Gastrocnemius medialis (tissue), 4 donors: ENCODE measurements around the gene TRIM63. TPM values are rescaled to one million over a fixed set of nuclear protein-coding genes. Genes with fewer than 3 reads are reported as not detected.

Source experiments
- ATAC-seq, 2 donors: fragments of 150-250 bp; one replicate each; pipeline ENCODE4 v1.9.1; 2016
- DNase-seq, 2 donors: peaks; one replicate each; pipeline ENCODE4 v3.0.0-alpha.2; 2019
- H3K27ac ChIP-seq, 4 donors: fragments of 200-600 bp; sonication (generic); 1 replicate in 1 of 4; 2 replicates in 3 of 4; pipeline ENCODE4 v1.5.1; 2016 to 2018; ENCODE audit warnings: mild to moderate bottlenecking in 2 of 4, moderate library complexity in 1 of 4
- H3K27me3 ChIP-seq, 3 donors: fragments of 200-600 bp; sonication (generic) in 2 of 3; 1 replicate in 1 of 3; 2 replicates in 2 of 3; pipeline versions ENCODE4 v1.5.1 to v1.6.0; 2016 to 2019; ENCODE audit warnings: mild to moderate bottlenecking in 1 of 3, moderate library complexity in 1 of 3
- H3K36me3 ChIP-seq, 2 donors: fragments of 200-600 bp; sonication (generic) in 1 of 2; one replicate each; pipeline ENCODE4 v1.5.1; 2017 to 2018
- H3K4me1 ChIP-seq, 2 donors: fragments of 200-600 bp; sonication (generic) in 1 of 2; one replicate each; pipeline ENCODE4 v1.5.1; 2016 to 2017; ENCODE audit warnings: mild to moderate bottlenecking in 2 of 2
- H3K4me3 ChIP-seq, 4 donors: fragments of 200-600 bp; sonication (generic) in 3 of 4; 1 replicate in 1 of 4; 2 replicates in 3 of 4; pipeline ENCODE4 v1.5.1; 2016 to 2019; ENCODE audit warnings: mild to moderate bottlenecking in 2 of 4
- H3K9me3 ChIP-seq, 3 donors: fragments of 200-600 bp; sonication (generic) in 2 of 3; 1 replicate in 1 of 3; 2 replicates in 2 of 3; pipeline ENCODE4 v1.5.1; 2016 to 2019
- POLR2A ChIP-seq, 2 donors: fragments of 450-650 bp; IDR thresholded peaks; one replicate each; pipeline ENCODE4 v1.6.1; 2017; ENCODE audit warnings: antibody characterized with exemption in 2 of 2, mild to moderate bottlenecking in 2 of 2, moderate library complexity in 2 of 2
- in situ Hi-C, 4 donors: fragments of 200-750 bp; cut with MboI; loops; one replicate each; pipeline versions ENCODE4 v1.15.0 to v1.8.0; 2017; ENCODE audit warnings: low sequenced_read_pairs in 4 of 4
- intact Hi-C: fragments of 100-400 bp; cut with DNase I; formaldehyde crosslinking; loops from one replicate; pipeline ENCODE4 v1.15.1; 2023; ENCODE audit warnings: low total_unique reads
- total RNA-seq, 4 donors: library from RNA; depleted of rRNA; stranded (reverse); fragments of >200 nt; gene quantifications; one replicate each; pipeline versions ENCODE4 v1.1.0 to v1.2.3, GENCODE V29; 2016
- TF ChIP-seq, protein P1 (sequence below), 5 experiments: fragments of 450-650 bp in 3 of 5; fragments of 200-600 bp in 2 of 5; sonication (generic) in 2 of 5; IDR thresholded peaks in 4 of 5; conservative IDR thresholded peaks in 1 of 5; 1 replicate in 4 of 5; 2 replicates in 1 of 5; pipeline ENCODE4 v1.5.1; 2016 to 2019; ENCODE audit warnings: antibody characterized with exemption in 5 of 5, mild to moderate bottlenecking in 3 of 5, moderate library complexity in 3 of 5

TRIM63 gene
- 1,000 to 10,000 TPM; 1,040 to 4,298 (median 2,203) TPM for total RNA-seq

GRCh38 chr1:26067432-26067911 is at the start of gene TRIM63:
TSS of gene TRIM63 (minus strand) at chr1:26067630. CDS start at chr1:26067494, 136 bp downstream.
- DNase-seq (peak; percentile 94 to 98), ATAC-seq (peak; percentile 56 to 79)
- in situ Hi-C loops (no loop called here), intact Hi-C loops (no loop called here)
- Histone ChIP-seq H3K27me3 (no peaks in the 10 kb centered on the region), H3K4me1 (peaks cover 24 to 32% of the 10 kb centered on the region in 2 donors), H3K36me3 (peaks cover 11 to 44% of the 10 kb centered on the region in 2 donors), H3K9me3 (no peaks in the 10 kb centered on the region), H3K27ac (peak within 1 kb of the TSS; percentile 88 to 96 (median 94)), H3K4me3 (peak within 1 kb of the TSS; percentile 65 to 85 (median 76))
- TF ChIP-seq, protein P1, sequence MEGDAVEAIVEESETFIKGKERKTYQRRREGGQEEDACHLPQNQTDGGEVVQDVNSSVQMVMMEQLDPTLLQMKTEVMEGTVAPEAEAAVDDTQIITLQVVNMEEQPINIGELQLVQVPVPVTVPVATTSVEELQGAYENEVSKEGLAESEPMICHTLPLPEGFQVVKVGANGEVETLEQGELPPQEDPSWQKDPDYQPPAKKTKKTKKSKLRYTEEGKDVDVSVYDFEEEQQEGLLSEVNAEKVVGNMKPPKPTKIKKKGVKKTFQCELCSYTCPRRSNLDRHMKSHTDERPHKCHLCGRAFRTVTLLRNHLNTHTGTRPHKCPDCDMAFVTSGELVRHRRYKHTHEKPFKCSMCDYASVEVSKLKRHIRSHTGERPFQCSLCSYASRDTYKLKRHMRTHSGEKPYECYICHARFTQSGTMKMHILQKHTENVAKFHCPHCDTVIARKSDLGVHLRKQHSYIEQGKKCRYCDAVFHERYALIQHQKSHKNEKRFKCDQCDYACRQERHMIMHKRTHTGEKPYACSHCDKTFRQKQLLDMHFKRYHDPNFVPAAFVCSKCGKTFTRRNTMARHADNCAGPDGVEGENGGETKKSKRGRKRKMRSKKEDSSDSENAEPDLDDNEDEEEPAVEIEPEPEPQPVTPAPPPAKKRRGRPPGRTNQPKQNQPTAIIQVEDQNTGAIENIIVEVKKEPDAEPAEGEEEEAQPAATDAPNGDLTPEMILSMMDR (IDR thresholded peaks at IDR 0.05 in 4 of 5, conservative IDR thresholded peaks at IDR 0.05 in 1 of 5) = peak in 2 of 5 experiments; percentile 12 to 32
- peak; percentile 97 to 99 for TF ChIP-seq POLR2A (IDR thresholded peaks at IDR 0.05)

GRCh38 chr1:26114165-26114927 is 46.9 kb upstream of the TRIM63 start:
- H3K27ac ChIP-seq = peak overlapping the region; percentile 96 to 98 (median 97)
- H3K36me3 ChIP-seq = peaks cover 0 to 14% of the 10 kb centered on the region in 2 donors
- in situ Hi-C loops = no loop called here
- DNase-seq = no peak
- no peaks in the 10 kb centered on the region for H3K9me3 ChIP-seq
- H3K4me1 ChIP-seq = peaks cover 43 to 52% of the 10 kb centered on the region in 2 donors
- peak in 1 of 2 donors; percentile 44 for TF ChIP-seq POLR2A (IDR thresholded peaks at IDR 0.05)
- TF ChIP-seq, protein P1 (IDR thresholded peaks at IDR 0.05 in 4 of 5, conservative IDR thresholded peaks at IDR 0.05 in 1 of 5) = no peak
- H3K4me3 ChIP-seq = peak overlapping the region; percentile 16 to 38 (median 27)
- intact Hi-C loops = loop anchor here (5.0 kb wide), 2 partner anchors 77 to 123 kb away; no protein-coding TSS in a partner anchor
- peak; percentile 55 to 60 for ATAC-seq
- no peaks in the 10 kb centered on the region for H3K27me3 ChIP-seq

DNA sequence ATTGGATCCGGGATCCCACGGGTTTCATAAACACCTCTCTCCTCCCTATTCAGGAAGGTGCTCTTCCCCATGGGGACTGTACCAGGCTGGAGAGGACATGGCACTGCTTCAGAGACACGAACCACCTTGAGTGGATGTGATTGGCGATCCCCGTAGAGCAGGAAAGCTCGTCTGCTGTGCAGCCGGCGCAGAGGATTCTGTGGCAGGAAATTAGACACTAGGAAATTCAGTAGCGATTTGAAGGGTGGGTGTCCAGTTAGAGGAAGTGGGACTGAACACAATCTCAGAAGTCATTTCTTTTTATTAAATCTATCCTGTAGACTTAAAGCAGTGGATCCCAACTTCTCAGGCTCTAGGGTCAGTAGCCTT is 45.0 kb upstream of the TRIM63 start:
- TF ChIP-seq POLR2A (IDR thresholded peaks at IDR 0.05) = no peak
- TF ChIP-seq, protein P1 (IDR thresholded peaks at IDR 0.05 in 4 of 5, conservative IDR thresholded peaks at IDR 0.05 in 1 of 5) = no peak
- Histone ChIP-seq H3K36me3 (no peaks in the 10 kb centered on the region), H3K4me1 (peaks cover 43 to 49% of the 10 kb centered on the region in 2 donors), H3K27ac (peak overlapping the region; percentile 96 to 98 (median 97)), H3K27me3 (no peaks in the 10 kb centered on the region), H3K4me3 (peak overlapping the region; percentile 89 to 96 (median 96)), H3K9me3 (no peaks in the 10 kb centered on the region)
- ATAC-seq (peak; percentile 20 to 21), DNase-seq (no peak)
- intact Hi-C loops = loop anchor here (5.0 kb wide), 2 partner anchors 75 to 125 kb away; no protein-coding TSS in a partner anchor
- in situ Hi-C loops = no loop called here

- intact Hi-C loops = loop anchor here (2.0 to 5.0 kb wide), 4 partner anchors 13 to 126 kb away; no protein-coding TSS in a partner anchor
- peak; percentile 73 to 76 for ATAC-seq
Observed at GRCh38 chr1:26111530-26112406, 44.3 kb upstream of the TRIM63 start, which contains the start of gene PDIK1L. TSS of gene PDIK1L (plus strand) at chr1:26111824. CDS start at chr1:26114309, 2,485 bp downstream.

More at GRCh38 chr1:26111530-26112406, 44.3 kb upstream of the TRIM63 start, which contains the start of gene PDIK1L:
- Histone ChIP-seq H3K4me1 (peaks cover 42 to 49% of the 10 kb centered on the region in 2 donors), H3K36me3 (no peaks in the 10 kb centered on the region), H3K9me3 (no peaks in the 10 kb centered on the region), H3K27ac (peak within 1 kb of the TSS; percentile 96 to 98 (median 97)), H3K4me3 (peak within 1 kb of the TSS; percentile 89 to 96 (median 96)), H3K27me3 (no peaks in the 10 kb centered on the region)
- peak; percentile 81 to 85 for TF ChIP-seq POLR2A (IDR thresholded peaks at IDR 0.05)
- TF ChIP-seq, protein P1 (IDR thresholded peaks at IDR 0.05 in 4 of 5, conservative IDR thresholded peaks at IDR 0.05 in 1 of 5) = peak in 1 of 5 experiments; percentile 24
- in situ Hi-C loops = no loop called here
- DNase-seq = peak; percentile 85 to 93
